HG03060 (cell line): Measurements from ENCODE around the gene TOM1L2.

Experiments used
- ATAC-seq: cut with Tn5 transposase; IDR thresholded peaks from one replicate; pipeline ENCODE4 v1.9.1; 2021; ENCODE audit warnings: low read depth, moderate number of reproducible peaks; ENCODE audit not compliant: unreplicated experiment

The TOM1L2 gene

DNA sequence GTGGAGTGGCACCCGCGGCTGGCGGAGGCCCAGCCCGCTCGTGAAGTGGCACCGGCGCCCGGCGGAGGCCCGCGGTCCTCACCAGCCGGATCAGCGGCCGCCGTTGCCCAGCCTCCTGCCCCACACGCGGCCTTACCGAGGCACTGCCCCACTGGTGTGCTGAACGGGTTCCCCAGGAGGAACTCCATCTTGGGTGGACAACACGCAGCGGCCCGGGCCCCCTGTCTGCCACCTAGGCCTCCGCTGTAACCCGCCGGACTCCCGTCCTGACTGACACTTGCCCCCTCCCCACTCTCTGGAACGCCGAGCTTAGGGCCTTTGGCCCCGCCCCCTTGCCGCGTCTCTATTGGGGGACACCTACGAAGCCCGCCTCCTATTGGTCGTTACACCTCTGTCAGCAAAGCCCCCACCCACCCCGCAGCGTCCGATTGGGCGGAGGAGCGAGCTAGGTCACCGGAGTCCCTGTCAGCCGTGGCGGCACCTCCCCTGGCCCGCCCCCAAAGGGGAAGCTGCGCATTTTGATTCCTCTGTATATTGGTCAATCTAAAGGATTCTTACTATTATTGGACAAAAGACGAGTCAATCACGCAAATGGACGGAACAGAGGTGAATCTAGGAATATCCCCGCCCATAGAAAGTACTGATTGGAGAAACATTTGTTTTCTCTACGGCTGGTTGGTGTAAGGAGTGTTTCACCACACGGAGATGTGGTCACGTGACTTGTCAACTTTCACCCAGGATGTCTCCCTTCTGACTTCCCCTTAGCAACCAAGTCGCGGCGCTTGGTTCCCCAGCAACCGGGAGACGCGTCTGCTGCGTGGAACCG is at the start of gene TOM1L2, which contains the start of gene DRC3:
Gene TOM1L2 (minus strand): TSS at position 275 of the 826 bp plus-strand sequence. CDS start 87 bp downstream, at position 188.
Gene DRC3 (plus strand): TSS at position 737 of the 826 bp plus-strand sequence. CDS start 4,737 bp downstream, outside the sequence.
- peak; percentile 94 for ATAC-seq

GRCh38 chr17:18021372-18021771 is 49.2 kb upstream of the TOM1L2 start:
- no peak for ATAC-seq

GRCh38 chr17:18020971-18021370 is 48.8 kb upstream of the TOM1L2 start:
- ATAC-seq = no peak

DNA sequence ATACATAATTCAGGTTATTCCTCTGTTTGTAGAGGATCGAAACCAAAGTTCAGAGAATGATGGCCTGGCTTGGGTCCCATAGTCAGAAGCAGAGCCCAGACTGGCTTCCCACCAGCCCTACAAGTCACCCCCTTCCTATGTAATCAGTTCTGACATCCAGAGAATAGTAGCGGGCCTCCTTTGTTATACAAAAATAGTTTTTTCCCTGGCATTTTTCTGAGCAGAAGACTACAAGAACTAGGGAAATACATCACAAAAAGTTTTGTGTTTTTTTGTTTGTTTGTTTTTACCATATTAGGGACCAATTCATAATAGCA is 47.6 kb upstream of the TOM1L2 start:
- no peak for ATAC-seq

GRCh38 chr17:18018411-18018921 is 46.3 kb upstream of the TOM1L2 start:
- ATAC-seq = no peak

- no peak for ATAC-seq
Measured at GRCh38 chr17:18017958-18018357, 45.8 kb upstream of the TOM1L2 start.

GRCh38 chr17:18016426-18016825 is 44.2 kb upstream of the TOM1L2 start:
- ATAC-seq = no peak

DNA sequence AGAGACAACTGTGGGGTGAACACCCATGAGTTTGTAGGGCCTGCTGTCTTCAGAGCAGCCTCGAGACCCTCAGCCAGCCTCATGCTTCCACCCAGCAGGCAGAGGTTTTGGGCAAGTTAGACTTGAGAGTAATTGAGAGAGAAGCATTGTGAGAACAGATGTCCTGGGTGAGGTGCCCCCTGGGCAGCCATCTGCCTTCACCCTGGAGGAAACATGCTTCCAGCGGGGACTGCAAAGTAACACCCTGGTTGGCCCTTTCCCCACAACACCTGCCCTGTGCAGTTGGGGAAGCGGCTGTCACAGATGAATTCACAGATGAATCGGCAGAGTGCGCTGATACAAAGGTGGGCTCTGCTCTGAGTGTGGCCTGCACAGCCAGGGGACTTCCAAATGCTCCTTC is 43.4 kb upstream of the TOM1L2 start:
- no peak for ATAC-seq

DNA sequence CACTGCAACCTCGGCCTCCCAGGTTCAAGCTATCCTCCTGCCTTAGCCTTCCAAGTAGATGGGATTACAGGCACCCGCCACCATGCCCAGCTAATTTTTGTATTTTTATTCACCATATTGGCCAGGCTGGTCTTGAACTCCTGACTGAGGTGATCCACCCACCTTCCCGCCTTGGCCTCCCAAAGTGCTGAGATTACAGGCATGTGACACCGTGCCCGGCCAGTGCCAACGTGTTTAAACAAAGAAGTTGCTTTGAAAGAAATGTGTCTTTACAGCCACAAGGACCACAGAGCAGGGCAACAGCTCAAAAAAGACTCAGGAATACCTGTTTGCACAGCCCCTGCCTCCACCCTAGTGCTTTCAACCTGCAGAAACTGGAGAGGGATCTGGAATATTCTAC is 41.8 kb upstream of the TOM1L2 start:
- no peak for ATAC-seq

DNA sequence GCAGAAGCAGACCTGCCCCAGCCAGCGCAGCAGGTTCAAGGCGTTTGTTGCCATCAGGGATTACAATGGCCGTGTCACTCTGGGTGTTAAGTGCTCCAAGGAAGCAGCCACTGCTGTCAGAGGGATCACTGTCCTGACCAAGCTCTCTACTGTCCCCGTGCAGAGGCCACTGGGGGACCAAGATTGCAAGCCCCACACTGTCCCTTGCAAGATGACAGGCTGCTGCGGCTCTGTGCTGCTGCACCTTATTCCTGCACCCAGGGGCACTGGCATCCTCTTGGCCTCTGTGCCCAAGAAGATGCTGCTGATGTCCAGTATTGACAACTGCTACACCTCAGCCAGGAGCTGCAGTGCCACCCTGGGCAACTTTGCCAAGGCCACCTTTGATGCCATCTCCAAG is 39.1 kb upstream of the TOM1L2 start:
- ATAC-seq = no peak

DNA sequence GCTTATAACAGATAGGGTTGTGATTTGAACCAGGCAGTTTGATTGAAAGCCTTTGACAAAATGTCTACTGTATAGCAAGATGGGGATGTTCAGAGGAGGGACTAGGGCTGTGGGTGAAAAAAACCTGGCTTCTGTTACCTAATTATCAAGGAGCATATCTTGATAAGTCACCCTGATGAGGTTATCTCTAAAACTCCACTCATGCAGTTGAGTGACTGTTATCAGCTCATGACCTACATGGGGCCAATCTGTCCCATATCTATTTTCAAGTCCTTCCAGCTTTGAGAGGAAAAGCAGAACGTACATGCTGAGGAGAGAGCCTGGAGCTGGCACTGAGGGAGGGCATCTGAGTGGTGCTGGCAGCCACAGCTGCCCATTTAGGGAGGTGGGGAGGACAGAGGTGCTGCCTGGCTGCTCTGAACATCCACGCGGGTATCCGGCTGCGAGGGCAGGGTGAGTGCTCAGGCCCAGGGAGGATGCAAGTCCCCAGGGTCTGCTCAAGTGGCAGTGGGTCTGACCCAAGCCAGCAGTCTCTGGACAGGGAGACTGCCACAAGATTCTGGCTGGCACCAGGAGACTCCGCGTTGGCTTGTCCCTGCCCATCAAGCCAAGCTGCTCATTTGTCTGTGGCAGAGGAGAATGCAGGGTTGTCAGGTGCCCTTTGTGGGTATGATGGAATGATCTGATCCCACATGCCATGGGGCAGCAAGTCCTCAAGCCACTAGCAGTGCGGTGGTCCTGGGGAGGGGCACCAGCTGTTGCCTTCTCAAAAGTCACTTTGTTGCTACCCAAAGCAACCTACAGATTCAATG is 37.6 kb upstream of the TOM1L2 start:
- ATAC-seq = no peak

GRCh38 chr17:18008496-18009268 is 36.5 kb upstream of the TOM1L2 start:
- no peak for ATAC-seq

DNA sequence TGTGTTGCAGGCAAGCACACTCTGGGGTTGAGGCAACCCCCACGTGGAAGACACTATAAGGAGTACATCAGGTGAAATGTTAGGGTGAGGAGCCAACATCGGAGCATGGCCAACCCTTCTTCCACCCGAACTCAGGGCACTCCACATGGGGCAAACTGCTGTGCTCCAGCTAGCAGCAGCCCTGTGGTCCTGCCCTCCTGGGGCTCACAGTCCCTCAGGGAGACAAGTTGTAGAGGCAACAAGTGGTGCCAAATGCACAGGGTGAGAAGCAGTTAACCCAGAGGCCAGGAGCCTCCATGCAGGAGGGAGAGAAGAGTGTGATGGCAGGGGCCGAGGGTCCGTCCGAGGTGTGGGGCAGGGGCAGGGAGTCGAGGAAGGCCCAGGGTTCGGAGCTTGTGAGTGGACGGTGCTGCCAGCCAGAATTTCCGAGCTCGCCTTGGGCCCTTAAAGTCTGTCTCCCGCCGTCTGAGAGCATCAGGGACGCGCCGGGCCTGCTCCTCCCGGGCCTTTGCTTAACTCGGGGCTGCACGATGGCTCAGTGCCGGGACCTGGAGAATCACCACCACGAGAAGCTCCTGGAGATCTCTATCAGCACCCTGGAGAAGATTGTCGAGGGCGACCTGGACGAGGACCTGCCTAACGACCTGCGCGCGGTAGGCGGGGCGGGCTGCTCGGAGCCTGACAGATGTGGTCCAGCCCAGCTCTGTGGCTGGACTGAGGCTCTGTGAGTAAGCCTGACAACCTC is 34.5 kb upstream of the TOM1L2 start:
- ATAC-seq = no peak

DNA sequence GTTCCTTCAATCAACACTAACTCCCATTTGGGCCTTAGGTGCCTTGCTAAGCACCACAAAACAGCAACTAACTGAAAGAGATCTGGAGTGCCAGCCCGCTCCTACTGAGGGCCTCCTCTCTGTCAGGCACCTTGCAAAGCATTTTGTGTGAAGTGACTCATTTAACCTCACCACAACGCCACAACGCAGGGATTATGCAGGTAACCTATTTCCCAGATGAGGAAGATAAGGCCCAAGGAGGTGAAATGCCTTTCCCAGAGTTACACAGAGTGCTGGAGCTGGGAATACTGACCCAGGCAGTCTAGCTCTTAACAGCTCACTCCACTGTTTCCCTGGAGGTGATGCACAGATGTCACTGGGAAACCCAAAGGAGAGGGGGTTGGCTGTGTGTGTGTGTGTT is 33.3 kb upstream of the TOM1L2 start:
- no peak for ATAC-seq

DNA sequence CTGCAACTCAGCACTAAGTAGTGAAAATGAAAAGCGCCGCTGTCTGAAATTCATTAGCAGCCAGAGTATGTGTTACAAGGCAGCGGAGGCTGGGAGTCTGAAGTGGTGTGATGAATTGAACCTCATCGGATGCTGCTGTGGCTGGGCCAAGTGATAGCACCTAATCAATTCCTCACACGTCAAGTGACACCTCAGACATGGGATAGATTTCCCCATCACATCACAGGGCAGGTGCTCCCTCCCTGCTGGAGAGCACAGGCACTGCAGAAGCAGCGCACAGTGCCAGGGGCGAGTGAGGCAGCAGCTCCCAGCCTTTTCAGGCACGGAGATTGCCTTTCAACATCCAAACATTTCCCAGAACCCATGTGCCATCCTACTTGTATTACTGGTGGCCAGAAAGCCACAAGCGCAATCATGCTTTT is 32.7 kb upstream of the TOM1L2 start:
- ATAC-seq = no peak

GRCh38 chr17:18004345-18004744 is 32.1 kb upstream of the TOM1L2 start:
- ATAC-seq = no peak

- no peak for ATAC-seq
Measured at GRCh38 chr17:18002171-18002570, 30.0 kb upstream of the TOM1L2 start.

DNA sequence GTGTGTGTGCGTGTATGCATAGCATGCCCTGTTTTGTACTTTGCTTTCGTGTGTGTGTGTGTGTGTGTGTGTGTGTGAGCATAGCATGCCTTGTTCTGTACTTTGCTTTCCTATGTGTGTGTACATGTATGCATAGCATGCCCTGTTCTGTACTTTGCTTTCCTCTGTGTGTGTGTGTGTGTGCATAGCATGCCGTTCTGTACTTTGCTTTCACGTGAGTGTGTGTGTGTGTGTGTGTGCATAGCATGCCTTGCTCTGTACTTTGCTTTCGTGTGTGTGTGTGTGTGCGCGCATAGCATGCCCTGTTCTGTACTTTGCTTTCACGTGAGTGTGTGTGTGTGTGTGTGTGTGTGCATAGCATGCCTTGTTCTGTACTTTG is 27.8 kb upstream of the TOM1L2 start:
- no peak for ATAC-seq

- ATAC-seq = no peak
Measured at GRCh38 chr17:17999364-18000029, 27.3 kb upstream of the TOM1L2 start.

DNA sequence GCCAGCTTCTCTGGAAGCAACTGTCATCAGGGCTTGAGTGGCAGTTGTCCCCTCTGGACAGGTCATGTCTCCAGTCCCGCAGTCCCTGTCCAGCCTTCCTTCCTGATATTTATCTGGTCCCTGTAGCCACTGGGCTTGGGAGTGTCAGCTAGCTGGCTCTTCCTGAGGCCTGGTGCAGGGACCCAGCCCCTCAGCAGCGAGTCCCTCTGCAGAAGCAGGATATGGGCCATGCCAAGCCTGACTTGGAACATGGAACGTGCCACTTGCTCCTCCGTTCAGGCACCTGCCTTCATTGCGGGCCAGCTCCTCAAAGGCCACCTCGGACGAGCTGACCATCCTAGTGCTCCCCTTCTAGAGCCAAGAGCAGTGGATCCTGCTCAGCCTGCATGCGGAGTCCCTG is 26.7 kb upstream of the TOM1L2 start:
- ATAC-seq = no peak
